Large intestine (tissue), 3 donors: Measurements from ENCODE around the gene ZNF407. TPM values are rescaled to one million over a fixed set of nuclear protein-coding genes. Genes with fewer than 3 reads are reported as not detected.

ENCODE experiments used
- DNase-seq, 2 donors: peaks; one replicate each; pipeline versions ENCODE4 v3.0.0 to v3.0.0-alpha.2; 2013
- H3K27ac ChIP-seq: one replicate; pipeline ENCODE4 v1.5.1; 2013; ENCODE audit warnings: low read length
- H3K27me3 ChIP-seq: 2 replicates; pipeline ENCODE4 v1.6.1; 2013; ENCODE audit warnings: low read length; ENCODE audit not compliant: control insufficient read depth, insufficient read depth
- H3K36me3 ChIP-seq: 2 replicates; pipeline ENCODE4 v1.6.1; 2013; ENCODE audit warnings: low read length; ENCODE audit not compliant: control insufficient read depth, insufficient read depth
- H3K4me1 ChIP-seq: one replicate; pipeline ENCODE4 v1.6.1; 2013; ENCODE audit warnings: low read length; ENCODE audit not compliant: control insufficient read depth, insufficient read depth
- H3K4me3 ChIP-seq: one replicate; pipeline ENCODE4 v1.5.1; 2013; ENCODE audit warnings: low read length
- H3K9me3 ChIP-seq: one replicate; pipeline ENCODE4 v1.6.1; 2013; ENCODE audit warnings: mild to moderate bottlenecking, low read depth, low read length, moderate library complexity; ENCODE audit not compliant: control insufficient read depth
- WGBS: methylation state at CpG from one replicate; pipeline ENCODE4 v1.1.5; 2013; ENCODE audit warnings: low lambda C conversion rate; ENCODE audit not compliant: insufficient coverage; 5-methylcytosine and 5-hydroxymethylcytosine counted together
- polyA plus RNA-seq: library from polyadenylated mRNA; unstranded; fragments of 120-200 nt; gene quantifications from one replicate; pipeline ENCODE4 v1.2.1, GENCODE V29; 2013

ZNF407 gene
- polyA plus RNA-seq, 1 donor, result 6.6 TPM

DNA sequence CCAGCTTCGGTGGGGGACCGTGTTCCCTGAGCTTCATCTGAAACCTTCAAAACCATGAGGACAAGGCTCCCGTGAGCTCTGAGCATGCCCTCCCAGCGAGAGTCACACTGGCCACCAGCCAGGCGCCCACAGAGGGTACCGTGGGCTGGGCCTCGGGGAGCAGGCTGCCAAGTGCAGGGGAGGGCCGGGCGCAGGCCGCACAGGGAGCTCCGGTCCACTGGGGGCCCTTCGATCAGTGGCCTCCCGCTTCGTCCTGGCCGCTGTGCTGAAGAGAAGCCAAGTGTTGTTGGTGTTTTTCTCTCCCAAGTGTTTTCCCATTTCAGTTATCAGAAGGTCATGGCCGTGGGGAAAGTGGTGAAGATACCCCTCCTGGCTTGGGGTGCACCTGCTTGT, 466.8 kb downstream of the ZNF407 start:
- Histone ChIP-seq H3K4me1 (no peaks in the 10 kb centered on the region), H3K27ac (no peak overlapping the region), H3K27me3 (no peaks in the 10 kb centered on the region), H3K36me3 (peaks cover 17% of the 10 kb centered on the region), H3K4me3 (no peak overlapping the region), H3K9me3 (peaks cover 10% of the 10 kb centered on the region)
- WGBS, result no CpG with 5 or more reads among the region's 16 CpGs
- no peak for DNase-seq

DNA sequence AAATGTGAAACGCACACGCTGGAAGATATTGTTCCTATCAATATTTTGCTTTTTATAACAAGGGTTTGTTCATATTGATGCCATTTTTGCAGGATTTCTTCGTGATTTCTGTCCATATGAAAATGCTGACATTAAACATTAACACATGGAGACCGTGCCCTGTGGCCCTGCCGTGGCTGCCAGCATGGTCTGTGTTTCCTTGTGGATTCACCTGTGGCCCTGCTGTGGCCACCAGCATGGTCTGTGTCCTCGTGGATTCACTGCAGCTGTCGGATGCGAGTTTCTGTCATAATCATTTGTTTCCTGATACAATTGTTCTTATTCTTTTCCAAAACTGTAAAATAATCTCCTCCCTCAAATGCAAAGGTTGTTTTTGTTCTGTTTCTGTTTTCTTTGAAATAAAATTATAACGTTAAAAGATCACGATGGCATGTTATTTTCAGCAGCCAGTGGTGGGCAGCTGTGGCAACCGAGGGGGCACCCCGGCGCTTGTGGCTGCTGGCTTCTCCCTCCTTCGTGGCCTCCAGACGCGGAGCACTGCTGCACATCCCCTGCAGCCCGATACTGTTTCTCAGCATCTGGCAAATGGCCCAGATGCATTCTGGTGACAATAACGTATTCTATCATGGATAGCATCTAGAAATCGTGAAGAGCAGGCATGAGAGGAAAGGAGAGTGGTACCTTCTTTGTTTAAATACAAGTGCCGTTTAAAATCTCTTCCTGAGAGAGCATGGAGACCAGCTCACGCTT, 467.8 kb downstream of the ZNF407 start:
- H3K27ac ChIP-seq, result no peak overlapping the region
- DNase-seq, result no peak

DNA sequence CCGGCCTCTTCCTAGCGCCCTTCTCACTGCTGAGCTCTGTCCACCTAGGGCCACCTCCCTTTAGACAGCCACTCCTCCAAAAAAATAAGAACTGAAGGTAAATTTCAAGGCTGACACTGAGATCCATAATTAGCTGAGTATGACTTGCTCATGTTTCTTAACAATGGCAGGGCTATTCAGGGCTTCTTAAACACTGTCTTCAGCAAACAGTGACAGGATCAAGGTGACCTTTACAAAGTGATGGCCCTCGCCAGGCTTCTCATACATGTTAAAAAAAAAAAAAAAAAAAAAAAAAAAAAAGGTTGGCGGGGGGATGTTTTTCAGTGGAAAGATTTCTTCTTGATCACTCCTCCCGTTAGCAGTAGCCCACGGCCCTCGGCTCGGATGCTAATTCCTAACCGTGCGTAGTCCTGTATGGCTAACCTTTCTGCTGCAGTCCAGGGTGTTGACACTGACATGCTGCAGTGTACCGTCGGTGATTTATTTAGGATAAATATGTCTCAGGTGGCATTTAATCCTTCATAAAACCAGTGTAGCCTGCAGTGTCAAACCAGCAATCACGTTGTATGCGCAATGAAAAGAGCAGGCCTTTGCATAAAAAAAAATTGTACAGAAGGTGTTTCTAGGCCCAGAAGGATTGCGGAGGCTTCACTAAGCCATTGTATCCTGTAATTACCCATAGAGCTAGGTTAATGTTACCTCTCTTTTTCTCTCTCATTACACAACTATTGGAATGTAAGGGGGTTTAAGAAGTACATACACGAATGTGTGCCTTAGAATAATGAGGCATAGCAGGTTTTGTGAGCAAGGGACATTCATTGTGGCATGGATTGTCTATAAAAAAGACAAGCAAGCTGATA, 468.6 kb downstream of the ZNF407 start:
- no peak for DNase-seq
- H3K4me3 ChIP-seq, result no peak overlapping the region
- no peaks in the 10 kb centered on the region for H3K27me3 ChIP-seq
- H3K9me3 ChIP-seq, result peaks cover 8% of the 10 kb centered on the region
- WGBS, result no CpG with 5 or more reads among the region's 16 CpGs
- no peaks in the 10 kb centered on the region for H3K4me1 ChIP-seq
- no peak overlapping the region for H3K27ac ChIP-seq
- H3K36me3 ChIP-seq, result peaks cover 17% of the 10 kb centered on the region

More for the DNA sequence above, 467.8 kb downstream of the ZNF407 start:
- H3K9me3 ChIP-seq, result peaks cover 8% of the 10 kb centered on the region
- H3K36me3 ChIP-seq, result peaks cover 17% of the 10 kb centered on the region
- no peak overlapping the region for H3K4me3 ChIP-seq
- H3K27me3 ChIP-seq, result no peaks in the 10 kb centered on the region
- 89% methylated on average over 5 of the region's 21 CpGs for WGBS
- no peaks in the 10 kb centered on the region for H3K4me1 ChIP-seq

DNA sequence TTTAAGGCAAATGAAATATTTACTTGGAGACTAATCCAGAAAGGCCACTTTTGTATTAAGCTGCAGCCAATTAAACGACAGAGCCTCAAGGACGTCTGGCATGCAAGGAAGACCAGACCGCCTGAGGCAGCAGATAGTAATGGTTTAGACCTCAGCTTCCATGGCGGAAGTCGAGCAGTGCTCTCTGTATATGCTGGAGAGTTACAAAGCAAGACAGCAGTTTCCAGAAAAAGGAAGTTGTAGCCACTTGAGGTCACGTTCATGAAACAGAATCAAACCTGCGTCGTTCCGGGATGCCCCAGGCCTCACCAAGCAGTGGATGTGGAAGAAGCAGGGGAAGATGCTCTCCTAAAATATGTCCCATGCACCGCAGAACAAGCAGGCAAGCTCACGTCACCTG, 469.3 kb downstream of the ZNF407 start:
- no peak for DNase-seq
- WGBS, result 93% methylated on average over 3 of the region's 11 CpGs
- no peaks in the 10 kb centered on the region for H3K4me1 ChIP-seq
- H3K27me3 ChIP-seq, result no peaks in the 10 kb centered on the region
- peaks cover 5% of the 10 kb centered on the region for H3K9me3 ChIP-seq
- peaks cover 17% of the 10 kb centered on the region for H3K36me3 ChIP-seq
- no peak overlapping the region for H3K4me3 ChIP-seq
- no peak overlapping the region for H3K27ac ChIP-seq

DNA sequence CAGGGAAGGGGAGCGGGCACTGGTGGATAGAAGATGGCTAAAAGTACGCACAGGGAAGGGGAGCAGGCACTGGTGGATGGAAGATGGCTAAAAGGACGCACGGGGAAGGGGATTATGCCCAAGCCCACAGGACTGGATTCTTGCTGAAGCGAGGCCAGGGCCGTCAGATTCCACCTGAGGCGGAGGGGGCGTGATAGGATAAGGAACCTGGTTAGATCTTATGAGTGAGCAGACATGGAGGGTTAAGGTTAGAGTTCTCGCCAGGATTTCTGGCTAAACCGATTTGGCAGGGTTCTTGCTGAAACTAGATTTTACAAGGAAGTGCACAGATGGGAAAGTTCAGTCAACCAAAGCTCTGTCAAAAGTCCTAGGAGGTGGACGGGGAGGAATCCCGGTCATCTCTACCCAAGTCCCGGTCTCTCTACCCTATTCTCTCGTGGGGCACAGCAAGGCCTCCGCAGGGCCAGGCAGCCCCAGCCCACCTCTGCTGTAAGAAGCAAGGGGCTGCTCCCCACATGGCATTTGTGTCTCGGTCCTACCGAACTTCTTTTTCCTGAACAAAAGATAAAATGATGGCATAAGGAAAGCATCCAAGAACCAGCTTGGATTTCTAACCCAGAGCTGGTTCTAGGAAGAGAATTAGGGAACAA, 470.5 kb downstream of the ZNF407 start:
- Histone ChIP-seq H3K27me3 (no peaks in the 10 kb centered on the region), H3K27ac (no peak overlapping the region), H3K4me1 (no peaks in the 10 kb centered on the region), H3K4me3 (no peak overlapping the region), H3K36me3 (peaks cover 17% of the 10 kb centered on the region), H3K9me3 (peaks cover 5% of the 10 kb centered on the region)
- 93% methylated on average over 3 of the region's 17 CpGs for WGBS
- no peak for DNase-seq

DNA sequence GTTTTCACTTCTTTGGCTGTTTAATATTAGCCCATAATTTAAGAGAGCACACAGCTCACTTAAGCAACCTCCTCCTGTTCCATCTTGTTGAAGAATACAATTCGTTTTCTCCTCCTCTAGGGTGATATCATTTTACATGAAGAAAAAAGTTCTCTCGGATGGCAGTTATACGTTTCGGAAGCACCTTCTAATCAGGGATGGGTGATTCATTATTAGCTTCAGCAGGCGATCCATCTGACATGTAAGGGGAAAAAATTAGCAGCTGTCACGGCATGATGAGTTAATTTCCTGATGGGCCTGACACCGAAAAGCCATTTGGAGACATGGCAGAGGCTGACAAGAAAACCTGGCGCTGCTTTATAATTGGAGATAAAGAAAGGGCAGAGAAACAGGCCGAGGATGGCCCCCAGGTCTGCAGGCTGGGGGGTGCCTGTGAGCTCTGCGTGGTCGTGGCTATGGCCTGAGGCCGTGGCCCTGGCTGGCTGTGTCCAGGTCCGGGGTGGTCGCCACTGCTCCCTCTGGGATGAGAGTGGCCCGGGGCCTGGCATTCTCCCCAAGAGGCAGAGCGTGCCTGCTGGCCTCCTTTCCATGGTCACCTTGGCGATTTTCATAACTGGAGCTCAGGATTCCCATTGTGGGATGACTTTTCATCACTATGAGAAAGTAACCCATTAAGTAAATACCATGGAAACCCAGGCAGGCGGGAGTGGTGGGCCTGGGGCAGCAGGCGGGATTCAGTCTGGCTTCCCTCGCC, 471.2 kb downstream of the ZNF407 start:
- Histone ChIP-seq H3K27me3 (no peaks in the 10 kb centered on the region), H3K27ac (no peak overlapping the region), H3K4me1 (no peaks in the 10 kb centered on the region), H3K9me3 (peaks cover 5% of the 10 kb centered on the region), H3K4me3 (no peak overlapping the region), H3K36me3 (peaks cover 11% of the 10 kb centered on the region)
- WGBS, result 100% methylated on average over 1 of the region's 20 CpGs
- DNase-seq, result no peak

DNA sequence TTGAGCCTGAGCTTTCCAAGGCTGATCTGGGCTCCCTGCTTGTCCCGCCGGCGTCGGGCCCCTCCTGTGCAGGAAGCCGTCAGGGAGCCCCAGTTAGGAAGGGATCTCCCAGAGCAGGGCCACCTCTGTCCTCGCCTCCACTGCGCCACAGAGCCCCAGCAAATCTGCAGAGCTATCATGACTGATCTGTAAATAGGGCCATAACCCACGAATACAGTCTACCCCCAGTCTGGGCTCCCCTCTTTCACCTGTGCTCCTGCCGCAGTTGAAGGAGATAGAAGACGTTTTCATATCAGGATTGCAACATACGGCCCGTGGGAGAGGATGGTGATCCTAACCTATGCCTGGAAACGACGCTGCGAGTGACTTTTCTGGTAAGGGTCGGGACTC, 472.6 kb downstream of the ZNF407 start:
- H3K4me3 ChIP-seq, result no peak overlapping the region
- H3K4me1 ChIP-seq, result no peaks in the 10 kb centered on the region
- no peak overlapping the region for H3K27ac ChIP-seq
- WGBS, result no CpG with 5 or more reads among the region's 16 CpGs
- peaks cover 5% of the 10 kb centered on the region for H3K9me3 ChIP-seq
- no peaks in the 10 kb centered on the region for H3K27me3 ChIP-seq
- DNase-seq, result peak in 1 of 2 donors; percentile 9
- peaks cover 2% of the 10 kb centered on the region for H3K36me3 ChIP-seq

DNA sequence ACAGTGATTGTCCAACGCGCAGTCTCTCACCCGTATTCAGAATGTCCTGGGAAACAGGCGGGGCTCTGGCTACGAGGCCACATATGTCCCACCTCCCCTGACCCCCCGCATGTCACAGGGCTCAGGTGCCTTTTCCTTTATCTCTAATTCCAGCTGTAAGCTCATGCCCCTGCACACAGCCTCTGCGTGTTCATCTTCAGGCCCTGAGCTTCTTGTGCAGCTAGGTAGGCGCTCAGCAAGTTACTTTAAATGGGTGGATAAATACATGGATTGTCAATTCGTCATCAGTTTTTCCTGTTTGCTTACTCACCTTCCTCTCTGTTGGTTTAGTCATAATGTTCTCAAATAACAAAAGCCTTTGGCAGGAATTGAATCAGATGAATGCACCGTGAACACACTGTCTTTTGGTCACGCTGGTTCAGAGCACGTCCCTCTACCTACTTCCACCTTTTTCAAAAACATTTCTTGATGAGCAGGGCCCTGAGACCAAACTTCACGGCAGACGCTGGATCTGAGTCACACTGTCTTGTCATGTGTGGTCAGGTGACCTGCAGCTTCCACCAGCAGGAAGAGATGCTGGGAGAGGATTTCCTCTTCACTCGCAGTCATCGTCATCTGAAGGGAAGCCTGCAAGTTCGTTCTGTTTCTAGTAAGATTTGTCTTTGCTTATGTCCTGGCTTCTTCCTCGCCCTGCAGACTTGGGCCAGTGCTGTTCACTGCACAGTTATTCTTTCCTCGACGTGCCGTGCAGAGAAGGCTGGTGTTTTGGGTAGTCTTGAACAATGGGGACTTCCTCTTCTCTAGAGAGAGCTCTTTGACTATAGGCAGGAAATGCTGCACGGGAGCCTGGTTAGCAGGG, 473.2 kb downstream of the ZNF407 start:
- peak; percentile 16 to 48 for DNase-seq
- H3K36me3 ChIP-seq, result no peaks in the 10 kb centered on the region
- H3K4me1 ChIP-seq, result no peaks in the 10 kb centered on the region
- H3K27ac ChIP-seq, result no peak overlapping the region
- no peak overlapping the region for H3K4me3 ChIP-seq
- 63% methylated on average over 3 of the region's 22 CpGs for WGBS
- no peaks in the 10 kb centered on the region for H3K27me3 ChIP-seq
- peaks cover 5% of the 10 kb centered on the region for H3K9me3 ChIP-seq

DNA sequence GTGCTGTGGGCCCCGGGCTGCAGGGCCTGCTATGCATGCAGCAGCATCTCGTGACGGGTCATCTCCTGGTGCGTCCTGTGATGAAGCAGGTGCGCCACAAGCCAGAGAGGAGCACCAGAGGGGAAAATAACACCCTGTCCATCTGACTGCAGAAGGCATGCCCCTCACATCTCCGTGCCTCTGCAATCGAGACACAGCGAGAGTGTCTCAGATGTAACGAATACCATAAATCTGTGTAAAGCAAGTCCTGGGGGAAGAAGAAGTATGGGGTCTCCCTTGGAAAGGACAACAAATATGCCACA, 473.8 kb downstream of the ZNF407 start:
- Histone ChIP-seq H3K36me3 (no peaks in the 10 kb centered on the region), H3K4me1 (no peaks in the 10 kb centered on the region), H3K9me3 (peaks cover 5% of the 10 kb centered on the region), H3K4me3 (no peak overlapping the region), H3K27ac (no peak overlapping the region), H3K27me3 (no peaks in the 10 kb centered on the region)
- no CpG with 5 or more reads among the region's 9 CpGs for WGBS
- DNase-seq, result no peak
